H9 (cell line): ENCODE results near the gene TMEM163. TPM values are rescaled to one million over a fixed set of nuclear protein-coding genes. Genes with fewer than 3 reads are reported as not detected.

ENCODE experiments used
- DNase-seq: peaks from one replicate; pipeline ENCODE4 v3.0.0-alpha.2; 2017
- H2AFZ ChIP-seq: one replicate; pipeline ENCODE4 v1.6.1; 2013; ENCODE audit warnings: mild to moderate bottlenecking, low read length, control low read depth, moderate library complexity
- H2AK5ac ChIP-seq: 2 replicates; pipeline ENCODE4 v1.6.1; 2013; ENCODE audit warnings: low read length, control low read depth, mixed read lengths; ENCODE audit not compliant: insufficient read length
- H2BK120ac ChIP-seq: one replicate; pipeline ENCODE4 v1.6.1; 2013; ENCODE audit warnings: low read depth, mild to moderate bottlenecking, low read length, control low read depth, inconsistent platforms; ENCODE audit not compliant: poor library complexity, severe bottlenecking
- H2BK12ac ChIP-seq: 2 replicates; pipeline ENCODE4 v1.6.1; 2013; ENCODE audit warnings: low read length, control low read depth, mixed read lengths, low read depth; ENCODE audit not compliant: insufficient read length
- H2BK15ac ChIP-seq: 2 replicates; pipeline ENCODE4 v1.6.1; 2013; ENCODE audit warnings: low read depth, low read length, control low read depth
- H2BK20ac ChIP-seq: one replicate; pipeline ENCODE4 v1.6.1; 2013; ENCODE audit warnings: low read depth, mild to moderate bottlenecking, low read length, control low read depth, inconsistent platforms; ENCODE audit not compliant: poor library complexity, severe bottlenecking
- H2BK5ac ChIP-seq: 2 replicates; pipeline ENCODE4 v1.6.1; 2013; ENCODE audit warnings: low read length, control low read depth, mixed read lengths; ENCODE audit not compliant: insufficient read length
- H3K14ac ChIP-seq: 2 replicates; pipeline ENCODE4 v1.6.1; 2013; ENCODE audit warnings: low read length, control low read depth; ENCODE audit not compliant: insufficient read depth
- H3K18ac ChIP-seq: 2 replicates; pipeline ENCODE4 v1.6.1; 2013; ENCODE audit warnings: low read depth, mild to moderate bottlenecking, mixed read lengths, low read length, control low read depth; ENCODE audit not compliant: insufficient read length
- H3K23ac ChIP-seq: 2 replicates; pipeline ENCODE4 v1.6.1; 2013; ENCODE audit warnings: low read length, control low read depth, mixed read lengths, low read depth; ENCODE audit not compliant: insufficient read length
- H3K23me2 ChIP-seq: 2 replicates; pipeline ENCODE4 v1.6.1; 2013; ENCODE audit warnings: low read depth, mild to moderate bottlenecking, mixed read lengths, low read length, control low read depth; ENCODE audit not compliant: insufficient read length, poor library complexity, severe bottlenecking
- H3K27ac ChIP-seq: 2 replicates; pipeline ENCODE4 v1.5.1; 2013; ENCODE audit warnings: low read length, control low read depth, mixed read lengths, low read depth; ENCODE audit not compliant: insufficient read length
- H3K27me3 ChIP-seq: 2 replicates; pipeline ENCODE4 v1.6.1; 2013; ENCODE audit warnings: low read length, control low read depth, inconsistent platforms; ENCODE audit not compliant: insufficient read depth
- H3K4ac ChIP-seq: 2 replicates; pipeline ENCODE4 v1.6.1; 2013; ENCODE audit warnings: low read depth, mild to moderate bottlenecking, control low read depth, inconsistent platforms, low read length, moderate library complexity
- H3K4me1 ChIP-seq: 2 replicates; pipeline ENCODE4 v1.6.1; 2013; ENCODE audit warnings: low read length, control low read depth, inconsistent platforms; ENCODE audit not compliant: insufficient read depth
- H3K4me2 ChIP-seq: 2 replicates; pipeline ENCODE4 v1.6.1; 2013; ENCODE audit warnings: low read length, control low read depth, mixed read lengths; ENCODE audit not compliant: insufficient read length, insufficient read depth
- H3K56ac ChIP-seq: 2 replicates; pipeline ENCODE4 v1.6.1; 2013; ENCODE audit warnings: low read depth, mild to moderate bottlenecking, mixed read lengths, low read length, control low read depth; ENCODE audit not compliant: insufficient read length
- H3K79me1 ChIP-seq: 2 replicates; pipeline ENCODE4 v1.6.1; 2013; ENCODE audit warnings: low read depth, mild to moderate bottlenecking, moderate library complexity, low read length, control low read depth, inconsistent platforms; ENCODE audit not compliant: insufficient read depth, poor library complexity, severe bottlenecking
- H3K79me2 ChIP-seq: 2 replicates; pipeline ENCODE4 v1.6.1; 2013; ENCODE audit warnings: low read length, control low read depth, inconsistent platforms; ENCODE audit not compliant: insufficient read depth
- H3K9ac ChIP-seq: 2 replicates; pipeline ENCODE4 v1.6.1; 2013; ENCODE audit warnings: low read length, control low read depth, mixed read lengths; ENCODE audit not compliant: insufficient read length; ENCODE audit errors: extremely low read depth
- H3K9me3 ChIP-seq: one replicate; pipeline ENCODE4 v1.6.1; 2013; ENCODE audit warnings: low read depth, low read length, inconsistent platforms; ENCODE audit not compliant: control insufficient read depth
- H3T11ph ChIP-seq: one replicate; pipeline ENCODE4 v1.6.1; 2013; ENCODE audit warnings: mild to moderate bottlenecking, low read length, control low read depth, inconsistent platforms
- H4K20me1 ChIP-seq: one replicate; pipeline ENCODE4 v1.6.1; 2013; ENCODE audit not compliant: control insufficient read depth, insufficient read length, insufficient read depth
- H4K5ac ChIP-seq: 2 replicates; pipeline ENCODE4 v1.6.1; 2013; ENCODE audit warnings: low read depth, mild to moderate bottlenecking, mixed read lengths, low read length, control low read depth; ENCODE audit not compliant: insufficient read length
- H4K8ac ChIP-seq: replicated peaks from 2 replicates; pipeline ENCODE4 v1.6.1; 2013; ENCODE audit warnings: low read length, control low read depth, mixed read lengths, low read depth; ENCODE audit not compliant: insufficient read length
- H4K91ac ChIP-seq: 2 replicates; pipeline ENCODE4 v1.6.1; 2013; ENCODE audit warnings: low read depth, mild to moderate bottlenecking, moderate library complexity, mixed read lengths, low read length, control low read depth; ENCODE audit not compliant: insufficient read length
- H3K27ac Mint-ChIP-seq, 3 experiments: 2 replicates in 2 of 3; 3 replicates in 1 of 3; pipeline ENCODE4 v1.8.0; 2020 to 2021; ENCODE audit warnings: mixed read lengths in 3 of 3, mild to moderate bottlenecking in 1 of 3, moderate library complexity in 1 of 3
- H3K27me3 Mint-ChIP-seq: 2 replicates; pipeline ENCODE4 v1.8.0; 2021; ENCODE audit warnings: low read depth, mild to moderate bottlenecking, moderate library complexity, mixed read lengths
- H3K36me3 Mint-ChIP-seq, 3 experiments: 2 replicates in 2 of 3; 3 replicates in 1 of 3; pipeline ENCODE4 v1.8.0; 2020 to 2021; ENCODE audit warnings: low read depth in 3 of 3, mixed read lengths in 3 of 3; ENCODE audit not compliant: insufficient read depth in 1 of 3
- H3K4me1 Mint-ChIP-seq, 2 experiments: 2 replicates each; pipeline ENCODE4 v1.8.0; 2020; ENCODE audit warnings: mixed read lengths in 2 of 2
- H3K4me3 Mint-ChIP-seq, 2 experiments: 2 replicates in 1 of 2; 3 replicates in 1 of 2; pipeline ENCODE4 v1.8.0; 2020 to 2021; ENCODE audit warnings: mild to moderate bottlenecking in 2 of 2, mixed read lengths in 2 of 2, moderate library complexity in 1 of 2
- H3K9me3 Mint-ChIP-seq, 2 experiments: 2 replicates in 1 of 2; 3 replicates in 1 of 2; pipeline ENCODE4 v1.8.0; 2020; ENCODE audit warnings: mild to moderate bottlenecking in 2 of 2, mixed read lengths in 2 of 2, moderate library complexity in 1 of 2
- CTCF ChIP-seq: fragments of 200-600 bp; sonication (generic); conservative IDR thresholded peaks from 3 replicates; pipeline ENCODE4 v1.8.0; 2021; ENCODE audit warnings: antibody characterized with exemption, mild to moderate bottlenecking
- WGBS: extraction: QIAGEN DNeasy Blood & Tissue Kit; methylation state at CpG from one replicate; pipeline ENCODE4 v1.1.7; 2013; ENCODE audit warnings: missing lambda C conversion rate, low lambda C conversion rate, mixed read lengths; ENCODE audit not compliant: insufficient read length; ENCODE audit errors: extremely low coverage; 5-methylcytosine and 5-hydroxymethylcytosine counted together
- total RNA-seq: library from RNA; stranded (reverse); gene quantifications from 2 replicates; pipeline ENCODE4 v1.2.1, GENCODE V29; 2021

TMEM163 gene
- total RNA-seq, 1 experiment from 2014 or later = 0.39 TPM

- H3K27ac ChIP-seq = no peak overlapping the region
- H2BK12ac ChIP-seq = no peak overlapping the region
- H4K20me1 ChIP-seq = no peaks in the 10 kb centered on the region
- no peak overlapping the region for H3K4ac ChIP-seq
- WGBS = no CpG with 5 or more reads among the region's 11 CpGs
- H3K4me1 ChIP-seq = no peaks in the 10 kb centered on the region
- H3K27me3 ChIP-seq = no peaks in the 10 kb centered on the region
- Mint-ChIP-seq H3K27me3 (peaks cover 4% of the 10 kb centered on the region), H3K9me3 (no peaks in the 10 kb centered on the region), H3K4me1 (peaks cover 4 to 6% of the 10 kb centered on the region in 2 experiments; a peak in 3 of 4 replicates), H3K4me3 (no peak overlapping the region), H3K36me3 (no peaks in the 10 kb centered on the region), H3K27ac (no peak overlapping the region)
- no peak overlapping the region for H2AFZ ChIP-seq
- no peaks in the 10 kb centered on the region for H3K9me3 ChIP-seq
- no peak overlapping the region for H3K56ac ChIP-seq
- no peak overlapping the region; the same call in 1 of the 2 replicates for H3K14ac ChIP-seq
- no peak overlapping the region for H2BK15ac ChIP-seq
- no peaks in the 10 kb centered on the region for H3K23me2 ChIP-seq
- H3K23ac ChIP-seq = no peak overlapping the region
- H3K4me2 ChIP-seq = no peak overlapping the region
- H3K79me1 ChIP-seq = no peaks in the 10 kb centered on the region
- no peaks in the 10 kb centered on the region for H3K79me2 ChIP-seq
- H4K91ac ChIP-seq = no peak overlapping the region
- H4K5ac ChIP-seq = no peak overlapping the region
- DNase-seq = no peak
- no peak overlapping the region for H2BK120ac ChIP-seq
- no peak overlapping the region for H2BK5ac ChIP-seq
- H3K18ac ChIP-seq = no peak overlapping the region
- no peak overlapping the region for H2BK20ac ChIP-seq
- TF ChIP-seq CTCF = no peak
- no peak overlapping the region for H4K8ac ChIP-seq
- H3T11ph ChIP-seq = no peak overlapping the region
- H2AK5ac ChIP-seq = no peak overlapping the region
- no peak overlapping the region for H3K9ac ChIP-seq
Observed at GRCh38 chr2:134462791-134463698, 255.8 kb downstream of the TMEM163 start.
